OCI-LY3 (cell line): ENCODE data around the gene LASP1.

Experiments
- CTCF ChIP-seq: fragments of 200-600, 300-600 bp; sonication (generic); IDR thresholded peaks from 2 replicates; pipeline ENCODE4 v1.5.1; 2014; ENCODE audit warnings: antibody characterized with exemption, low read length, low read depth
- EZH2phosphoT487 ChIP-seq: fragments of 200-600 bp; shearing (Covaris generic); IDR thresholded peaks from 2 replicates; pipeline ENCODE4 v1.6.1; 2018; ENCODE audit warnings: antibody characterized with exemption, mixed run types, low read depth

DNA sequence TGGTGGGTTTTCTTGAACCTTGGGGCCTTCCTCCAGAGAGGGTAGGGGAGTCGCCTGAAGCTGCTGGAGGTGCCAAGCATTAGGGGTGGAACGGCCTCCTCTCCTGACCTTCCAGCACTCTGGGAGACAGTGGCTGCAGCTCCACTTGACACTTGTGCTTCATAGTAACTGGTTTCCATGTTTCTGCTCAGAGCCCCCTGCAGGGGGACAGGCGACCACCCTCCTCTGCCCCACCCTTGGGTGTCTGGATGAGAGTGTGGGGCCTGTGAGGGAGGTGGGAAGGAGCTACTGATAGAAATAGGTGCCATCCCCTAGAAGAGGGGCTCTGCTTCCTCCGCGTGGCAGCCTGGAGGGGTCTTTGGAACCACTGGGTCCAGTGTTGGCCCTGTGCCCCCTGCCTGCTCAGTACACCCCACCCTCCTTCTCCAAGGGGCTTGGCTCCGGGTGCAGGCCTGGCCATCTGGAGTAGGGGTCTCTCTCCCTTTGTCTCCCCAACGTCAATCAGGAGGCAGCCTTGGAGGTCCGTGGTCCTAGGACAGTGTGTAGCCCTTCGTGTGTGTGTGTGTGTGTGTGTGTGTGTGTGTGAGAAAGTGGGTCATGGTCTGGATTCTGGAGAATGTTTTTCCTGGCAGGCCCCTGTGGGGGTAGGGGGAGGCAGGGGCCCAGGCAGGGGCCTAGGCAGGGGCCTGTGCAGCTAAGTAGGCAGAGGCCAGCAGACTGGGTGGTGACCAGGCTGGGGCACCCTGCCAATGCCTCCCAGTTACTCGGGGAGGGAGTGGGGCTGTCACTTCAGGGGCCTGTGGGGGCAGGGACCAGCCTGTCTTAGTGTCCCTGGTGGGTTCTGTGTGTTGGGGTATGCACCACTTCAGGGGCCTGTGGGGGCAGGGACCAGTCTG is 4.9 kb downstream of the LASP1 start:
- no peak for TF ChIP-seq CTCF
- TF ChIP-seq EZH2phosphoT487, result no peak
